IMR-90 (cell line): ENCODE results near the gene PRKG2. TPM values are rescaled to one million over a fixed set of nuclear protein-coding genes. Genes with fewer than 3 reads are reported as not detected.

Experiments used
- ATAC-seq: fragments of 200-7000 bp; cut with Tn5 transposase; 2 replicates; pipeline ENCODE4 v1.9.1; 2020; ENCODE audit warnings: low read depth, mild to moderate bottlenecking, moderate library complexity
- BruUV-seq: library from RNA; stranded (reverse); fragments of 400-500 nt; replicated peaks from 2 replicates; lab custom pipeline; 2021; lab: Mats Ljungman, UMichigan
- CTCF ChIA-PET: fragments of 300-600 bp; formaldehyde crosslinking; extraction: SDS; loops from one replicate; lab custom pipeline; 2021; ENCODE audit warnings: antibody characterized with exemption; lab: Yijun Ruan, JAX
- POLR2A ChIA-PET: fragments of 300-600 bp; sonication (Branson Sonifier 250); formaldehyde crosslinking; loops from one replicate; lab custom pipeline; 2022; ENCODE audit warnings: antibody characterized with exemption; ENCODE audit not compliant: unreplicated experiment; lab: Charles Lee
- DNase-seq: peaks from one replicate; pipeline ENCODE4 v3.0.0; 2013
- H2AFZ ChIP-seq: replicated peaks from 2 replicates; pipeline ENCODE3; 2013; ENCODE audit warnings: low read length, mild to moderate bottlenecking; ENCODE audit not compliant: poor library complexity
- H2AK5ac ChIP-seq: 2 replicates; pipeline ENCODE4 v1.6.1; 2013; ENCODE audit warnings: low read depth, low read length, inconsistent platforms
- H2AK9ac ChIP-seq: replicated peaks from 2 replicates; pipeline ENCODE3; 2013; ENCODE audit warnings: mild to moderate bottlenecking, low read depth, low read length, moderate library complexity; ENCODE audit not compliant: poor library complexity
- H2BK120ac ChIP-seq: 2 replicates; pipeline ENCODE4 v1.6.1; 2013; ENCODE audit warnings: low read depth, low read length, inconsistent platforms
- H2BK15ac ChIP-seq: 3 replicates; pipeline ENCODE4 v1.6.1; 2013; ENCODE audit warnings: low read depth, low read length, inconsistent platforms
- H2BK20ac ChIP-seq: 2 replicates; pipeline ENCODE4 v1.6.1; 2013; ENCODE audit warnings: low read depth, mild to moderate bottlenecking, inconsistent platforms, low read length, moderate library complexity
- H2BK5ac ChIP-seq: 2 replicates; pipeline ENCODE4 v1.6.1; 2013; ENCODE audit warnings: mild to moderate bottlenecking, low read depth, low read length, inconsistent platforms; ENCODE audit not compliant: poor library complexity, severe bottlenecking
- H3K14ac ChIP-seq: replicated peaks from 2 replicates; pipeline ENCODE4 v1.6.1; 2013; ENCODE audit warnings: low read depth, low read length, inconsistent platforms
- H3K18ac ChIP-seq: 2 replicates; pipeline ENCODE4 v1.6.1; 2013; ENCODE audit warnings: low read depth, low read length, control low read depth
- H3K23ac ChIP-seq: 2 replicates; pipeline ENCODE4 v1.6.1; 2013; ENCODE audit warnings: low read depth, low read length, inconsistent platforms
- H3K27ac ChIP-seq: 2 replicates; pipeline ENCODE4 v1.5.1; 2013; ENCODE audit warnings: mild to moderate bottlenecking, control low read depth, low read length; ENCODE audit not compliant: insufficient read depth
- H3K27me3 ChIP-seq: 2 replicates; pipeline ENCODE4 v1.6.1; 2013; ENCODE audit warnings: low read length; ENCODE audit not compliant: control insufficient read depth, insufficient read depth
- H3K36me3 ChIP-seq: 2 replicates; pipeline ENCODE4 v1.6.1; 2013; ENCODE audit warnings: low read length, mixed read lengths; ENCODE audit not compliant: control insufficient read depth, insufficient read depth
- H3K4ac ChIP-seq: 2 replicates; pipeline ENCODE4 v1.6.1; 2013; ENCODE audit warnings: low read depth, low read length, inconsistent platforms
- H3K4me1 ChIP-seq: 2 replicates; pipeline ENCODE4 v1.6.1; 2013; ENCODE audit warnings: low read length, mixed read lengths; ENCODE audit not compliant: control insufficient read depth, insufficient read depth
- H3K4me2 ChIP-seq: 2 replicates; pipeline ENCODE4 v1.6.1; 2013; ENCODE audit warnings: low read depth, mild to moderate bottlenecking, control low read depth, low read length, moderate library complexity
- H3K4me3 ChIP-seq: 2 replicates; pipeline ENCODE4 v1.5.1; 2013; ENCODE audit warnings: low read depth, mild to moderate bottlenecking, control low read depth, low read length, moderate library complexity; ENCODE audit not compliant: insufficient read depth
- H3K56ac ChIP-seq: 2 replicates; pipeline ENCODE4 v1.6.1; 2013; ENCODE audit warnings: low read length, inconsistent platforms; ENCODE audit not compliant: insufficient read depth; ENCODE audit errors: extremely low read depth
- H3K79me1 ChIP-seq, 2 experiments: 2 replicates each; pipeline ENCODE4 v1.6.1; 2013; ENCODE audit warnings: low read length in 2 of 2, inconsistent platforms in 1 of 2, low read depth in 1 of 2
- H3K9ac ChIP-seq: 2 replicates; pipeline ENCODE4 v1.6.1; 2013; ENCODE audit warnings: low read depth, low read length, control low read depth
- H3K9me1 ChIP-seq: 2 replicates; pipeline ENCODE4 v1.6.1; 2013; ENCODE audit warnings: low read length, inconsistent platforms; ENCODE audit not compliant: insufficient read depth
- H3K9me3 ChIP-seq: 2 replicates; pipeline ENCODE4 v1.6.1; 2013; ENCODE audit warnings: low read length; ENCODE audit not compliant: control insufficient read depth, insufficient read depth
- H4K20me1 ChIP-seq: 2 replicates; pipeline ENCODE4 v1.6.1; 2013; ENCODE audit warnings: low read length, inconsistent platforms; ENCODE audit not compliant: insufficient read depth
- H4K5ac ChIP-seq: 2 replicates; pipeline ENCODE4 v1.6.1; 2013; ENCODE audit warnings: mild to moderate bottlenecking, low read depth, low read length, control low read depth
- H4K8ac ChIP-seq, 2 experiments: 2 replicates each; pipeline ENCODE4 v1.6.1; 2013; ENCODE audit warnings: low read depth in 2 of 2, low read length in 2 of 2, control low read depth in 1 of 2, inconsistent platforms in 1 of 2
- H4K91ac ChIP-seq: 2 replicates; pipeline ENCODE4 v1.6.1; 2013; ENCODE audit warnings: low read depth, low read length, inconsistent platforms; ENCODE audit not compliant: insufficient read depth
- BHLHE40 ChIP-seq: fragments of 150-350 bp; IDR thresholded peaks from 2 replicates; pipeline ENCODE4 v1.6.1; 2016; ENCODE audit warnings: mild to moderate bottlenecking, low read depth, low read length
- CEBPB ChIP-seq: IDR thresholded peaks from 2 replicates; pipeline ENCODE4 v1.6.1; 2012; ENCODE audit warnings: low read depth, low read length, improper control_type of control experiment
- CHD1 ChIP-seq: IDR thresholded peaks from 2 replicates; pipeline ENCODE4 v1.6.1; 2012; ENCODE audit warnings: low read depth, low read length, improper control_type of control experiment
- CTCF ChIP-seq: conservative IDR thresholded peaks from 2 replicates; pipeline ENCODE4 v1.5.1; 2012; ENCODE audit warnings: mild to moderate bottlenecking, low read depth, low read length, improper control_type of control experiment
- FOS ChIP-seq: fragments of 150-350 bp; IDR thresholded peaks from 2 replicates; pipeline ENCODE4 v1.6.1; 2016; ENCODE audit warnings: low read depth, low read length
- MAFK ChIP-seq: IDR thresholded peaks from 2 replicates; pipeline ENCODE4 v1.6.1; 2012; ENCODE audit warnings: low read depth, low read length, improper control_type of control experiment
- MAZ ChIP-seq: IDR thresholded peaks from 2 replicates; pipeline ENCODE4 v1.6.1; 2012; ENCODE audit warnings: low read depth, mild to moderate bottlenecking, low read length, improper control_type of control experiment, moderate library complexity, borderline replicate concordance
- MXI1 ChIP-seq: IDR thresholded peaks from 2 replicates; pipeline ENCODE4 v1.6.1; 2012; ENCODE audit warnings: low read depth, mild to moderate bottlenecking, low read length, moderate library complexity, borderline replicate concordance
- POLR2A ChIP-seq: IDR thresholded peaks from 2 replicates; pipeline ENCODE4 v1.6.1; 2012; ENCODE audit warnings: mild to moderate bottlenecking, low read depth, low read length
- RAD21 ChIP-seq: IDR thresholded peaks from 2 replicates; pipeline ENCODE4 v1.6.1; 2012; ENCODE audit warnings: low read length, improper control_type of control experiment
- RCOR1 ChIP-seq: IDR thresholded peaks from 2 replicates; pipeline ENCODE4 v1.6.1; 2012; ENCODE audit warnings: mild to moderate bottlenecking, low read length, improper control_type of control experiment; ENCODE audit not compliant: insufficient replicate concordance
- RFX5 ChIP-seq: IDR thresholded peaks from 2 replicates; pipeline ENCODE4 v1.8.0; 2012; ENCODE audit warnings: low read depth, mild to moderate bottlenecking, low read length, moderate library complexity
- SMC3 ChIP-seq: fragments of 150-350 bp; IDR thresholded peaks from 2 replicates; pipeline ENCODE4 v1.6.1; 2016; ENCODE audit warnings: low read depth, mild to moderate bottlenecking, antibody characterized with exemption, low read length, moderate library complexity
- WGBS, 2 experiments: methylation state at CpG; one replicate each; pipeline versions ENCODE4 v1.1.5 to v1.1.7; 2013; ENCODE audit warnings: missing lambda C conversion rate in 2 of 2; ENCODE audit not compliant: insufficient read length in 1 of 2; ENCODE audit errors: extremely low coverage in 2 of 2; 5-methylcytosine and 5-hydroxymethylcytosine counted together
- dilution Hi-C: fragments of 300-500 bp; cut with HindIII; formaldehyde crosslinking; loops from one replicate; pipeline ENCODE4 v1.14.3; 2018; ENCODE audit warnings: low sequenced_read_pairs; ENCODE audit not compliant: unreplicated experiment
- in situ Hi-C: fragments of 300-500 bp; cut with MboI; formaldehyde crosslinking; loops from 3 replicates; pipeline ENCODE4 v1.14.3; 2019; ENCODE audit warnings: low sequenced_read_pairs, inconsistent platforms, mixed read lengths
- intact Hi-C: fragments of 100-400 bp; cut with micrococcal nuclease; formaldehyde crosslinking; loops from 2 replicates; pipeline ENCODE4 v1.10.0; 2022
- polyA plus RNA-seq, 3 experiments: library from polyadenylated mRNA; depleted of rRNA; stranded (reverse); fragments of >200 nt; gene quantifications; 2 replicates each; pipeline ENCODE4 v1.2.3, GENCODE V29; 2012; ENCODE audit warnings: low replicate concordance in 1 of 3
- total RNA-seq: library from RNA; depleted of rRNA; stranded (reverse); fragments of >200 nt; gene quantifications from 2 replicates; pipeline ENCODE4 v1.2.3, GENCODE V29; 2012
- TF ChIP-seq, protein P1 (sequence below): fragments of 150-350 bp; IDR thresholded peaks from 2 replicates; pipeline ENCODE4 v1.6.1; 2017; ENCODE audit warnings: mild to moderate bottlenecking, antibody characterized with exemption, low read length, low read depth
- TF ChIP-seq, protein P2 (sequence below): fragments of 150-350 bp; IDR thresholded peaks from 2 replicates; pipeline ENCODE4 v1.6.1; 2016; ENCODE audit warnings: low read depth, mild to moderate bottlenecking, low read length, moderate library complexity, borderline replicate concordance

PRKG2 gene
- total and polyA plus RNA-seq, 2 of the 4 experiments (the other 2 are of a cell fraction), result 0.44 to 2.0 TPM

DNA sequence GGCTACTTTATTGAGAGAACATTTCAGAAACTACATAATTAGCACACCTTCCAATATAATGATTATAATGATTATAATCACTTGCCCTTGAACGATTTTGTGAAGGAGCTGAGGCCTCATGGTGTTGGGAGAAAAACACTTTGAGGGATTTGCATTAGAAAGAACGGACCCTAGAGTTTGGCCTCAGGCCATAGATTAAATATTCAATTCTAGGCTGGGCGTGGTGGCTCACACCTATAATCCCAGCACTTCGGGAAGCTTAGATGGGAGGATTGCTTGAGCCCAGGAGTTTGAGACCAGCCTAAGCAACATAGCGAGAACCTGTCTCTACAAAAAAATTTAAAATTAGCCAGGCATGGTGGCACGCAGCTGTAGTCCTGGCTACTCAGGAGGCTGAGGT is 12.9 kb upstream of the PRKG2 start:
- Histone ChIP-seq H3K4me2 (no peak overlapping the region), H2BK5ac (no peak overlapping the region), H3K79me1 (no peaks in the 10 kb centered on the region), H3K27ac (no peak overlapping the region), H3K14ac (no peak overlapping the region), H3K9me1 (no peaks in the 10 kb centered on the region), H3K4me1 (no peaks in the 10 kb centered on the region), H3K9me3 (peaks cover 5% of the 10 kb centered on the region; the same call in 1 of the 2 replicates), H2AK5ac (no peak overlapping the region), H3K9ac (no peak overlapping the region), H2BK15ac (no peak overlapping the region), H3K4me3 (no peak overlapping the region), H4K91ac (no peak overlapping the region), H2BK20ac (no peak overlapping the region), H3K4ac (no peak overlapping the region), H4K20me1 (no peaks in the 10 kb centered on the region), H2BK120ac (no peak overlapping the region), H4K8ac (no peak overlapping the region), H2AFZ (no peak overlapping the region), H3K56ac (no peak overlapping the region), H3K27me3 (no peaks in the 10 kb centered on the region), H2AK9ac (no peak overlapping the region), H3K18ac (no peak overlapping the region), H3K36me3 (no peaks in the 10 kb centered on the region), H3K23ac (no peak overlapping the region), H4K5ac (no peak overlapping the region)
- ChIA-PET CTCF (interaction anchor here (0.7 to 1.3 kb wide), 2 partner anchors 157 to 210 kb away, joined by 3 to 5 read pairs; no protein-coding TSS in a partner anchor), POLR2A (no interaction called here)
- ATAC-seq, result no peak
- in situ Hi-C loops, result no loop called here
- dilution Hi-C loops, result no loop called here
- BruUV-seq, result no TSS peak
- no CpG with 5 or more reads among the region's 6 CpGs for WGBS, 2 experiments
- no peak for DNase-seq
- intact Hi-C loops, result no loop called here
- no peak for TF ChIP-seq CHD1
- TF ChIP-seq MAZ, result no peak
- TF ChIP-seq MXI1, result no peak
- TF ChIP-seq CEBPB, result no peak
- no peak for TF ChIP-seq MAFK
- no peak for TF ChIP-seq FOS
- TF ChIP-seq, protein P1, sequence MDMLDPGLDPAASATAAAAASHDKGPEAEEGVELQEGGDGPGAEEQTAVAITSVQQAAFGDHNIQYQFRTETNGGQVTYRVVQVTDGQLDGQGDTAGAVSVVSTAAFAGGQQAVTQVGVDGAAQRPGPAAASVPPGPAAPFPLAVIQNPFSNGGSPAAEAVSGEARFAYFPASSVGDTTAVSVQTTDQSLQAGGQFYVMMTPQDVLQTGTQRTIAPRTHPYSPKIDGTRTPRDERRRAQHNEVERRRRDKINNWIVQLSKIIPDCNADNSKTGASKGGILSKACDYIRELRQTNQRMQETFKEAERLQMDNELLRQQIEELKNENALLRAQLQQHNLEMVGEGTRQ, result no peak
- no peak for TF ChIP-seq BHLHE40
- TF ChIP-seq RAD21, result no peak
- no peak for TF ChIP-seq SMC3
- TF ChIP-seq POLR2A, result no peak
- TF ChIP-seq RFX5, result no peak
- TF ChIP-seq RCOR1, result no peak
- no peak for TF ChIP-seq CTCF
- TF ChIP-seq, protein P2, sequence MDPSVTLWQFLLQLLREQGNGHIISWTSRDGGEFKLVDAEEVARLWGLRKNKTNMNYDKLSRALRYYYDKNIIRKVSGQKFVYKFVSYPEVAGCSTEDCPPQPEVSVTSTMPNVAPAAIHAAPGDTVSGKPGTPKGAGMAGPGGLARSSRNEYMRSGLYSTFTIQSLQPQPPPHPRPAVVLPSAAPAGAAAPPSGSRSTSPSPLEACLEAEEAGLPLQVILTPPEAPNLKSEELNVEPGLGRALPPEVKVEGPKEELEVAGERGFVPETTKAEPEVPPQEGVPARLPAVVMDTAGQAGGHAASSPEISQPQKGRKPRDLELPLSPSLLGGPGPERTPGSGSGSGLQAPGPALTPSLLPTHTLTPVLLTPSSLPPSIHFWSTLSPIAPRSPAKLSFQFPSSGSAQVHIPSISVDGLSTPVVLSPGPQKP, result no peak
